Vagina (tissue), 2 donors: Measurements from ENCODE around the gene RBM18.

Experiments
- POLR2A ChIP-seq, 2 donors: fragments of 450-650 bp; IDR thresholded peaks; one replicate each; pipeline ENCODE4 v1.6.1; 2017; ENCODE audit warnings: antibody characterized with exemption in 2 of 2, mild to moderate bottlenecking in 2 of 2, moderate library complexity in 2 of 2
- TF ChIP-seq, protein P1 (sequence below), 3 experiments: fragments of 450-650 bp in 2 of 3; fragments of 200-600 bp in 1 of 3; sonication (generic) in 1 of 3; IDR thresholded peaks; one replicate each; pipeline ENCODE4 v1.5.1; 2017 to 2019; ENCODE audit warnings: antibody characterized with exemption in 3 of 3, mild to moderate bottlenecking in 2 of 3, moderate library complexity in 2 of 3

DNA sequence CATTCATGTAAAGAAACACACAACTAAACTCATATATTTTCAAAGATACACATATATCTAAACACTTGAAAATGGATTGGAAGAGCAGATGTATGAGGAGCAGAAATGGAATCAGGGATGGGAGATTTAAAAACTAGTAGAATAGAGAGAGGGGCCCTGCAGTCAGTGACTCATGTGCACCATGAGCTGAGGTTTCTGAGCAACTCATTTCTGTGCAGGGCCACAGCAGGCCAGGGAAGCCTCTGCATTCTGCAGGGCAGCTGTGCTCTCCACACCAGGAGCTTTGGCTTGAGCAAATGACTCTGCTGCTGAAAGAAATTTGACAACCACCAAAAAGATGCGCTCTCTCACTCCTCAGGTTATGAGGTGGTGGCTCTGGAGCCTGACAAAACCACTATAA lies 63.0 kb downstream of the RBM18 start:
- TF ChIP-seq, protein P1, sequence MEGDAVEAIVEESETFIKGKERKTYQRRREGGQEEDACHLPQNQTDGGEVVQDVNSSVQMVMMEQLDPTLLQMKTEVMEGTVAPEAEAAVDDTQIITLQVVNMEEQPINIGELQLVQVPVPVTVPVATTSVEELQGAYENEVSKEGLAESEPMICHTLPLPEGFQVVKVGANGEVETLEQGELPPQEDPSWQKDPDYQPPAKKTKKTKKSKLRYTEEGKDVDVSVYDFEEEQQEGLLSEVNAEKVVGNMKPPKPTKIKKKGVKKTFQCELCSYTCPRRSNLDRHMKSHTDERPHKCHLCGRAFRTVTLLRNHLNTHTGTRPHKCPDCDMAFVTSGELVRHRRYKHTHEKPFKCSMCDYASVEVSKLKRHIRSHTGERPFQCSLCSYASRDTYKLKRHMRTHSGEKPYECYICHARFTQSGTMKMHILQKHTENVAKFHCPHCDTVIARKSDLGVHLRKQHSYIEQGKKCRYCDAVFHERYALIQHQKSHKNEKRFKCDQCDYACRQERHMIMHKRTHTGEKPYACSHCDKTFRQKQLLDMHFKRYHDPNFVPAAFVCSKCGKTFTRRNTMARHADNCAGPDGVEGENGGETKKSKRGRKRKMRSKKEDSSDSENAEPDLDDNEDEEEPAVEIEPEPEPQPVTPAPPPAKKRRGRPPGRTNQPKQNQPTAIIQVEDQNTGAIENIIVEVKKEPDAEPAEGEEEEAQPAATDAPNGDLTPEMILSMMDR (IDR thresholded peaks at IDR 0.05), result no peak
- TF ChIP-seq POLR2A (IDR thresholded peaks at IDR 0.05), result no peak
